GM10266 (cell line): ENCODE results near the gene AACS.

Experiments used
- DNase-seq: peaks from one replicate; pipeline ENCODE4 v3.0.0; 2012; ENCODE audit errors: extremely low spot score
- CTCF ChIP-seq: IDR thresholded peaks from 2 replicates; pipeline ENCODE4 v1.5.1; 2012; ENCODE audit warnings: mild to moderate bottlenecking, low read depth; ENCODE audit not compliant: control insufficient read depth, insufficient read depth; ENCODE audit errors: missing control alignments

Gene AACS

DNA sequence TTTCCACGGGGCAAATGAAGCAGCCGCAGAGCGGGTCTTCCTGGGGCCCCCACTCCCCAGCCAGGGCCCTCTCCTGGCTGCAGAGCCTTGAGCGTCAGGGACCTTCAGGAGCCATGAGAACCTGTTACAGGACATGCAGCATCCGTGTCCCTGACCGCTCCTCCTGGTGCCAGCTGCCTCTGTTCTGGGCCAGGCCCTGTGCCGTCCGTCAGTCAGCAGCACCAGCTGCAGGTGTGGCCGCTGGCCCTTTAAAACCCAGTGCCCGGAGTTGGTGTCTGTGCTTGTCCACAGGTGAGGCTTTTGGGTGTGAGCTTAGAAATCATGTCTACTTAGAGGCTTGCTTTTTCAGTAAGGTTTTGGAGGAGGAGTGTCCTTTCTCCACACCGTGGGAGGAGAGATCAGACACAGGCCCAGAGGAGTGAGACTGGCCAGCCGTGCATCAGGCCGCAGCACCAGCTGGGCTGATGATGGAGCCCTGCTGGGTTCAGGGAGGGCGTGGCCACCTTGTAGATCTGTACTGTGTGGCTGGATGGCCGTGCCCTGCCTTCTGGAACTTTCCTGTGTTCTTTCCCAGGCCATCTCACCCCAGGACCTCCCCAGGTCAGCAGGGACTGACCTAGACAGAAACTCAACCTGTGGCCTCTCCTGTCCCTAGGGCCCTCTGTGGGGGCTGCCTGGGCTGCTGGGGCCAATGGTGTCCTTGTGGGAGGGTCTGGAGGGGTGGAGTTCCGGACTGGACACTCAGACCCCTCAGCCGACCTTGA lies 27.1 kb downstream of the AACS start:
- TF ChIP-seq CTCF, result no peak
- DNase-seq, result no peak

GRCh38 chr12:125092872-125093680 lies 27.8 kb downstream of the AACS start:
- DNase-seq, result no peak
- no peak for TF ChIP-seq CTCF

DNA sequence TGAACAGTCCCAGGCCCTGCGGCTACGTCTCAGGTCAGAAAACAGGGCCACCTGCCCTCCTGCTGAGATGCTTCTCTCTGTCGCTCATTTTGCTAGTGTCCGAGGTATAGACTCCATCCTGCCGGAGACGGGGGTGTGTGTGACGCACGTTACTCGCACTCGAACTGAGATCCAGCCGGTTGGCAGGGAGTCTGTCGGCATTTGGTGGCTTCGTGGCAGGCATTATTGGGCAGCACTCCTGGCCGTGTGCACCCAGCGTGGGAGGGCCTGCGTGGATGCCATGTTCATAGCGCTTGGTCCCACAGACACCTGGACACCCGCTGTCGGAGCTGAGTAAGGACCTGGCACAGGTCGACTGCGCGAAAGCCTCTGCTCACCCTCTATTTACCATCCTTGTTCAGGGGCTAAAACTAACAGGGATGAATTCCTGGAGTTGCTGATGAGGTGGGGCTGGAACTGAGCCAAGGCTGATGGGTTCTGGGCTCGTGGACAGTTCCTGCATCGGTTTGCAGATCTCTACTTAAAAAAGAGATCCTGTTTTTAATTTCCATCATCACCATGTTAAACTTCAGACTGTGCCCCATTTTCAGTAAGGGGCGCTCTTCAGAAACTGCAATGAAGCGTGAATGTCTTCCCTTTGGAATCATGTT lies 28.6 kb downstream of the AACS start:
- TF ChIP-seq CTCF, result no peak
- DNase-seq, result no peak

- no peak for TF ChIP-seq CTCF
- DNase-seq, result no peak
Measured at GRCh38 chr12:125096894-125097293, 31.7 kb downstream of the AACS start.

- no peak for DNase-seq
- TF ChIP-seq CTCF, result no peak
Measured at GRCh38 chr12:125097427-125097826, 32.2 kb downstream of the AACS start.

DNA sequence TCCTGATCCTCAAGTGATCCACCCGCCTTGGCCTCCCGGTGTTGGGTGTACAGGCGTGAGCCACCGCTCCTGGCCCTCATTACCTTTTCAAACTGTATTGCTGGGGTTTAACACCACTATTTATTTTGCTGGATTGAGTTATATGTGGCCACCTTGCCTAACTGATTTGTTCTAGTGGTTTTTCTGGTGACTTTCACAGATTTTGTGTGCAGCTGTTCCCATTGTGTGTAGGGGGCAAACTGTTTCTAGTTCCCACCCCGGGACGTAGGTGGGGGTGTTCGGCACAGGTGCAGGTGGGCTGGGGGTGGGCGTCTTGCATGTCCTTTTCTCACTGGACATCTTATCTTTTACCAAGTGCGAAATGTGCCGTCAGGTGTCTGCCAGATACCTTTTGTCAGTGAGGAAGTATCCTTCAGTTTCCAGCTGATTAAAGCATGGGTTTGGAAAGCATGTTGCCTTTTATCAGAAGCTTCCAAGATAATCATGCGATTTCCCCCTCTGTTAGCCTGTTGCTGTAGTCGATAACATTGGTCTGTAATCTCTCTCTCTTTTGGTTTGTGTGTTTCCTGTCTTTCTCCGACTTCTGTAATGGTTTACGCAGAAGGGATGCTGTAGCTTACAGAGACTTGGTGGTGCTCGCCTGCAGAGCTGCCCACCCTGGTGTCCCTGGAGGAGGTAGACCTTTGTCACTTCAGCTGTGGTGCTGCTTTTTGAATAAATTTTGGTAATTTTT lies 33.6 kb downstream of the AACS start:
- no peak for TF ChIP-seq CTCF
- no peak for DNase-seq

DNA sequence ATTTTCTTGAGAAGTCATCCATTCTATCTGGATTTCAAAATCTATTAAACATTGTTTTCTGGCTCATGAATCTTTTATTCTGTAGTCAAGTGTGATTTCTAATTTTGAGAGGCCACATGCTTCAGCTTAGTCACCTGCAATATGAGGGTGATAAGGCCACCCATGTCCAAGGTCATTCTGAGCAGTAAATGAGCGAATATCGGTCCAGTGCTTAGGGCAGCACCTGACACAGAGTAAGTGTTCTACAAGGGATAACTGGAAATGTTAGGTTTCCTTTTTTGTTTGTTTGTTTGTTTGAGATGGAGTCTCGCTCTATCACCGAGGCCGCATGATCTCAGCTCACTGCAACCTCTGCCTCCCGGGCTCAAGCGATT lies 34.2 kb downstream of the AACS start:
- DNase-seq, result no peak
- no peak for TF ChIP-seq CTCF
